Activated CD4-positive, alpha-beta T cell treated with anti-CD3 and anti-CD28 coated beads, Interleukin-2, amount 10 ng/mL, durations not matched to agents 24 days and 14 days (primary cell): ENCODE measurements around the gene ZNF560. TPM values are rescaled to one million over a fixed set of nuclear protein-coding genes. Genes with fewer than 3 reads are reported as not detected.

Source experiments
- DNase-seq: peaks from one replicate; pipeline ENCODE4 v3.0.0; 2022
- H3K27ac Mint-ChIP-seq: one replicate; pipeline ENCODE4 v1.8.0; 2022; ENCODE audit warnings: mild to moderate bottlenecking, mixed read lengths
- H3K27me3 Mint-ChIP-seq: one replicate; pipeline ENCODE4 v1.8.0; 2022; ENCODE audit warnings: mixed read lengths
- H3K36me3 Mint-ChIP-seq: one replicate; pipeline ENCODE4 v1.8.0; 2022; ENCODE audit warnings: low read depth, mild to moderate bottlenecking, mixed read lengths
- H3K4me1 Mint-ChIP-seq: one replicate; pipeline ENCODE4 v1.8.0; 2021; ENCODE audit warnings: mixed read lengths
- H3K4me3 Mint-ChIP-seq: one replicate; pipeline ENCODE4 v1.8.0; 2022; ENCODE audit warnings: mild to moderate bottlenecking, moderate library complexity, mixed read lengths
- H3K9me3 Mint-ChIP-seq: one replicate; pipeline ENCODE4 v1.8.0; 2021; ENCODE audit warnings: mixed read lengths
- intact Hi-C: fragments of 100-400 bp; cut with micrococcal nuclease; formaldehyde crosslinking; loops from one replicate; pipeline ENCODE4 v1.15.1; 2023
- total RNA-seq: library from RNA; stranded (reverse); gene quantifications from 2 replicates; pipeline ENCODE4 v1.2.3, GENCODE V29; 2022

The ZNF560 gene
- total RNA-seq, 1 donor from 2014 or later = not detected

DNA sequence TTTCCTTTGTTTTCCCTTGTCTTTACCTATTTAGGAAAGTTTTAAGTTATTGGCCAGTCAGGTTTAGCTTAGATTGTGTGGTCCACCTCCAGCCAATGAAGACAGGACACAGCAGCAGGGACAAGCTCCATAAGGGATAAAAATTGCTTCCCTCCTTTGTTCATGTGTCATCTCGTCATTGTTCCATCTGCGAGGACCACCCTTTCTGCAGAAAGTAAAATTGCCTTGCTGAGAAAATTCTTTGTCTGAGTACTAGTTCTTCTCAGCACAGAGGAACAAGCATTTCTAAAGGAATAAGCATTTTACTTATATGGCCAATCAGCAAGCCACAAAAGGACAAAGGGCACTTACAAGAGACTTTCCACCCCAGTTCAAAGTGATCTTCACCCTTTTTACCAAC is 11.4 kb downstream of the ZNF560 start:
- Mint-ChIP-seq H3K9me3 (peaks cover 20% of the 10 kb centered on the region), H3K27ac (no peak overlapping the region), H3K27me3 (no peaks in the 10 kb centered on the region), H3K36me3 (peaks cover 2% of the 10 kb centered on the region), H3K4me1 (no peaks in the 10 kb centered on the region), H3K4me3 (no peak overlapping the region)
- intact Hi-C loops = no loop called here
- DNase-seq = no peak

GRCh38 chr19:9485140-9485539 is 13.3 kb downstream of the ZNF560 start:
- Mint-ChIP-seq H3K27me3 (no peaks in the 10 kb centered on the region), H3K27ac (no peak overlapping the region), H3K4me3 (no peak overlapping the region), H3K4me1 (no peaks in the 10 kb centered on the region), H3K36me3 (peaks cover 2% of the 10 kb centered on the region), H3K9me3 (peaks cover 25% of the 10 kb centered on the region)
- intact Hi-C loops = no loop called here
- no peak for DNase-seq

DNA sequence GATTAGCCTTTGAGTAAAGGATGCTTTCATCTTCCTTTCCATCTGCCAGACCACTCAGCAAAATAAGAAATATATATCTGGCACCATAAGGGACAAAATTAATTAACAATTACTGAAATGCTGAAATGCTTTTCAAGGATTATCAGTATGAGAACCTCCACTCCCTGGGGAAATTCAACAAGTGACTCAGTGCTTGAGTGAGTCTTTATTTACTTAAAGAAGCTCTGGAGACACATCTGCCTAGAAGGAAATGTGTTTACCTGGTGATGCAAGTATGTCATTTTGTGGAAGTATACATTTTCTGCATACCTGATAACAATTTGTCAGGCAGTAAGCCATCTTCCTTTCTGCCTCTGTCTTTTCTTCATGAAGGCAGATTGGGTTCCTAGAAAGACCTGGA is 23.4 kb downstream of the ZNF560 start:
- no peaks in the 10 kb centered on the region for H3K27me3 Mint-ChIP-seq
- no peak overlapping the region for H3K4me3 Mint-ChIP-seq
- no peak for DNase-seq
- no peaks in the 10 kb centered on the region for H3K4me1 Mint-ChIP-seq
- peaks cover 30% of the 10 kb centered on the region for H3K9me3 Mint-ChIP-seq
- H3K36me3 Mint-ChIP-seq = no peaks in the 10 kb centered on the region
- intact Hi-C loops = no loop called here
- no peak overlapping the region for H3K27ac Mint-ChIP-seq

GRCh38 chr19:9467161-9467560 is 31.3 kb downstream of the ZNF560 start:
- Mint-ChIP-seq H3K4me1 (no peaks in the 10 kb centered on the region), H3K27ac (no peak overlapping the region), H3K9me3 (peaks cover 25% of the 10 kb centered on the region), H3K27me3 (no peaks in the 10 kb centered on the region), H3K4me3 (no peak overlapping the region), H3K36me3 (peaks cover 2% of the 10 kb centered on the region)
- intact Hi-C loops = no loop called here
- DNase-seq = no peak

- no peaks in the 10 kb centered on the region for H3K27me3 Mint-ChIP-seq
- peaks cover 2% of the 10 kb centered on the region for H3K36me3 Mint-ChIP-seq
- no peaks in the 10 kb centered on the region for H3K4me1 Mint-ChIP-seq
- H3K9me3 Mint-ChIP-seq = peaks cover 27% of the 10 kb centered on the region
- intact Hi-C loops = no loop called here
- DNase-seq = no peak
- no peak overlapping the region for H3K27ac Mint-ChIP-seq
- no peak overlapping the region for H3K4me3 Mint-ChIP-seq
Observed at GRCh38 chr19:9461938-9462337, 36.5 kb downstream of the ZNF560 start.

- DNase-seq = no peak
- no peaks in the 10 kb centered on the region for H3K4me1 Mint-ChIP-seq
- no peak overlapping the region for H3K4me3 Mint-ChIP-seq
- peaks cover 35% of the 10 kb centered on the region for H3K9me3 Mint-ChIP-seq
- no peaks in the 10 kb centered on the region for H3K36me3 Mint-ChIP-seq
- intact Hi-C loops = no loop called here
- no peak overlapping the region for H3K27ac Mint-ChIP-seq
- no peaks in the 10 kb centered on the region for H3K27me3 Mint-ChIP-seq
Observed at GRCh38 chr19:9456018-9456689, 42.3 kb downstream of the ZNF560 start.

DNA sequence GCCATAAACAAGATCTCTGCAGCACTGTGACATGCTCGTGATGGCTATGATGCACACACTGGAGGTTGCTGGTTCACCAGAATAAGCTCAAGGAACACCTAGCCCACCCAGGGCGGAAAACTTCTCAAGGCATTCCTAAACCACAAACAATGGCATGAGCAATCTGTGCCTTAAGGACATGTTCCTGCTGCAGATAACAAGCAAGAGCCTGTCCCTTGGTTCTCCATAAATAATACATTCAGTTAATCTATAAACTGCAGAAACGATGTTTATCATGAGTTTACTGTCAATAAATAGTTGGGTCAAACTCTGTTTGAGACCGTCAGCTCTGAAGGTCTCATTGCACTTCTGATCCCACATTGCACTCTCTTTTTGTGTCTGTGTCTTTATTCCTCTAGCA is 44.5 kb downstream of the ZNF560 start:
- Mint-ChIP-seq H3K9me3 (peaks cover 30% of the 10 kb centered on the region), H3K36me3 (no peaks in the 10 kb centered on the region), H3K27me3 (no peaks in the 10 kb centered on the region), H3K4me1 (no peaks in the 10 kb centered on the region), H3K4me3 (no peak overlapping the region), H3K27ac (no peak overlapping the region)
- no peak for DNase-seq
- intact Hi-C loops = no loop called here

GRCh38 chr19:9445037-9445436 is 53.4 kb downstream of the ZNF560 start:
- Mint-ChIP-seq H3K4me1 (no peaks in the 10 kb centered on the region), H3K9me3 (peaks cover 32% of the 10 kb centered on the region), H3K4me3 (no peak overlapping the region), H3K36me3 (peaks cover 7% of the 10 kb centered on the region), H3K27me3 (no peaks in the 10 kb centered on the region), H3K27ac (no peak overlapping the region)
- DNase-seq = no peak
- intact Hi-C loops = no loop called here

DNA sequence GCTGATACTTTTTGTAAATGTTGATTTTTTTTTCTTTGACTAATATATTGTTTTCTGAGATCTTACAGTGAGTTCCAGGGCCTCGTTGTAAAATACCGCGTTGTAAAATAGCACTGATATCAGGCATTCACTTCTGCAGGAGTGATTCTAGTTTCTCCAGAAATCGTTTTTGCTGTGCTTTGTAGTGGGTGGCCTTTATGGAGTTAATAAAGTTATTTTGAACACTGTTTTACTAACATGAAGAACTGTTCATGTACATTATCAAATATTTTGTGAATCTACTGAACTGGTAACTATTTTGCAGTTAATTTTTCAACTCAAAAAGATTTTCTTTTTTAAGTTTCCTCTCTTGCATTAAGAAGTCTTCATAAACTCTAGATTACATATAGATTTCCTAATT is 62.1 kb downstream of the ZNF560 start:
- Mint-ChIP-seq H3K27me3 (no peaks in the 10 kb centered on the region), H3K4me3 (peak overlapping the region; percentile 96), H3K27ac (peak overlapping the region; percentile 99), H3K36me3 (peaks cover 25% of the 10 kb centered on the region), H3K9me3 (peaks cover 1% of the 10 kb centered on the region), H3K4me1 (peaks cover 22% of the 10 kb centered on the region)
- DNase-seq = no peak
- intact Hi-C loops = loop anchor here (10.0 kb wide), 1 partner anchor 232 kb away; no protein-coding TSS in a partner anchor

GRCh38 chr19:9435279-9436268 is 62.8 kb downstream of the ZNF560 start, which contains the start of gene ZNF266:
Gene ZNF266, minus strand, starts transcription at chr19:9435573. Its CDS starts 15,484 bp downstream, at chr19:9420089.
- Mint-ChIP-seq H3K27me3 (no peaks in the 10 kb centered on the region), H3K27ac (peak within 1 kb of the TSS; percentile 99), H3K36me3 (peaks cover 32% of the 10 kb centered on the region), H3K9me3 (peaks cover 2% of the 10 kb centered on the region), H3K4me1 (peaks cover 22% of the 10 kb centered on the region), H3K4me3 (peak within 1 kb of the TSS; percentile 96)
- peak; percentile 98 for DNase-seq
- intact Hi-C loops = loop anchor here (1.0 to 10.0 kb wide), 7 partner anchors 103 to 361 kb away; partner anchors contain the start of genes ZNF317, ZNF426, ZNF559 and ZNF699

DNA sequence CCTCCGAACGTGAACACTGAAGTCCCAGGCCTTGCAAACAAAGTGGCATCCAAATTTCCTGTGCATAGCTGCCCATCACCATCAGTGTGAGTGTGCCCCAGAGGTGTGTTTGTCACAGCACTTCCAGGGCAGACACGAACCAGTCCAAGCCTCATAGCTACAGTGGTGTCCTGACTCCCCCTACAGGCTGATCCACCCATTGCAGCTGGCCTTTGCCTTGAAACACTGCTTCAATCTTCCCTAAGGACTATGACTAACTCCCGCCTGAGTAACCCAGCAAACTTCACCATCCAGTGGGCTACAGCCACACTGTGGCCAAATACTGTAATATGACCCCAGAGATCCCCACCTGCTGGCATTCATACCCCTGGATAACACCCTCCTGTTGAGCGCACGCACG is 66.9 kb downstream of the ZNF560 start:
- DNase-seq = peak; percentile 78
- Mint-ChIP-seq H3K36me3 (peaks cover 69% of the 10 kb centered on the region), H3K4me1 (peaks cover 22% of the 10 kb centered on the region), H3K27me3 (no peaks in the 10 kb centered on the region), H3K27ac (no peak overlapping the region), H3K4me3 (no peak overlapping the region), H3K9me3 (peaks cover 17% of the 10 kb centered on the region)
- intact Hi-C loops = loop anchor here (10.0 kb wide), 1 partner anchor 227 kb away; no protein-coding TSS in a partner anchor

DNA sequence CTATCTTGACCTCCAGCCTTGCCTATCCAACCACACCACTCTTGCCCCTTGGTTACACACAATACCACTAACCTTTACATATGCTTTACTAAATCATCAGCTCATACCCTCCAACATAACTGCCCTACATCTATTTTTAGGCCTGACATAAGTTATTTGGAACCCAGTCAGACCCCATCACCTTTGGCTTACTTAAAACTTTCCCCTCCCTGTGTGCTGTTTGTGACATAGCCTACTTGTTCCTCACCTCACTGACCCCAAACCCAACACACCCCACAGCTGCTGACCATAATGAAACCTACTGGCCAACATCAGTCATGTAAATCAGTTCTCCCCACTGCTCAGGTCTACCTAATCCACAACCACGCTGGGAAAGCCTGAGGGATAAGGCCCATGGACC is 68.0 kb downstream of the ZNF560 start:
- no peaks in the 10 kb centered on the region for H3K27me3 Mint-ChIP-seq
- no peak for DNase-seq
- H3K36me3 Mint-ChIP-seq = peaks cover 79% of the 10 kb centered on the region
- no peak overlapping the region for H3K4me3 Mint-ChIP-seq
- intact Hi-C loops = loop anchor here (10.0 kb wide), 1 partner anchor 226 kb away; no protein-coding TSS in a partner anchor
- H3K4me1 Mint-ChIP-seq = peaks cover 14% of the 10 kb centered on the region
- no peak overlapping the region for H3K27ac Mint-ChIP-seq
- H3K9me3 Mint-ChIP-seq = peaks cover 17% of the 10 kb centered on the region

- peaks cover 3% of the 10 kb centered on the region for H3K4me1 Mint-ChIP-seq
- peaks cover 91% of the 10 kb centered on the region for H3K36me3 Mint-ChIP-seq
- no peaks in the 10 kb centered on the region for H3K27me3 Mint-ChIP-seq
- no peak overlapping the region for H3K4me3 Mint-ChIP-seq
- no peak overlapping the region for H3K27ac Mint-ChIP-seq
- H3K9me3 Mint-ChIP-seq = peaks cover 31% of the 10 kb centered on the region
- no peak for DNase-seq
- intact Hi-C loops = no loop called here
Observed at GRCh38 chr19:9427941-9428340, 70.5 kb downstream of the ZNF560 start.
